CD4-positive, alpha-beta T cell treated with Interleukin-2 at 100 ng/mL for 4 hours (primary cell): ENCODE results near the gene ZMYM3.

Source experiments
- DNase-seq: peaks from one replicate; pipeline ENCODE4 v3.0.0-alpha.2; 2020; ENCODE audit warnings: low spot score

ZMYM3 gene

GRCh38 chrX:71253253-71254091 lies 468 bp downstream of the ZMYM3 start:
- DNase-seq = peak; percentile 36

GRCh38 chrX:71252221-71252620 lies 1.7 kb downstream of the ZMYM3 start:
- no peak for DNase-seq

GRCh38 chrX:71251466-71251973 lies 2.4 kb downstream of the ZMYM3 start:
- no peak for DNase-seq

- DNase-seq = no peak
Measured at GRCh38 chrX:71250841-71251240, 3.1 kb downstream of the ZMYM3 start.

GRCh38 chrX:71245159-71245558 lies 8.8 kb downstream of the ZMYM3 start:
- DNase-seq = no peak

GRCh38 chrX:71244359-71245128 lies 9.4 kb downstream of the ZMYM3 start:
- DNase-seq = no peak

GRCh38 chrX:71241301-71241700 lies 12.6 kb downstream of the ZMYM3 start:
- no peak for DNase-seq

DNA sequence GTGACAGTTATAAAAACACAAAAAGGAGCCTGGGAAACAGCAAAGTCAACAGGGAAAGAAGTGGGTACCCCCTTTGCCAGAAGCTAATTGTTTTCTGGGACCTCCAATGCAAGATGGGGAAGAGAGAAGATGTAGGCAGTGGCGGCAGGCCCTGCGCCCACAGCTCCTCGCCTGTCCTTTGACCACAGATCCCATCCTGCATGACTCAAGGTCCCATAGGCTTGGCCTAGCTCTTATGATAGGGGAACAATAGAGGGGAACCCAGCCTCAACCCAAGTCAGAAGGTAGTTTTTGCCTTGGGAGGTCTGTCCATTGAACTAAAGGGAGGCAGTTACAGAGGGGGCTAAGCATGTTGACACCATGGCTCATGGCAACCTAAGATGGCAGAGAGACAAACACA lies 14.2 kb downstream of the ZMYM3 start:
- DNase-seq = no peak

DNA sequence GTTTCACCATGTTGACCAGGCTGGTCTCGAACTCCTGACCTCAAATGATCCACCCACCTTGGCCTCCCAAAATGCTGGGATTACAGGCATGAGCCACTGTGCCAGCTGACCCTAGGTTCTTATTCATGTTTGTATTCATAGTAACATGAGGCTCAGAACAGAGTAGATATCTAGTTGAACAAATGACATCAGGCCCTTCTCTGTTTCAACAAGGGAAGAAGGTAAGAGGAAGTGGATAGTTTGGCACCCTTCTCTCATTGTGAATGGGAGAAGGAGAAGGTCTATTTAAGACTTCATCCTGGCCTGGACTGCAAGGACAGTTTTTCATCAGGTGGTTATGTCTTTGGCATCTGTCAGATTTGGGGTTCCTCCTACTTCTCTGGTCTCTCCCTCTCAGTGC lies 17.1 kb downstream of the ZMYM3 start:
- DNase-seq = no peak

DNA sequence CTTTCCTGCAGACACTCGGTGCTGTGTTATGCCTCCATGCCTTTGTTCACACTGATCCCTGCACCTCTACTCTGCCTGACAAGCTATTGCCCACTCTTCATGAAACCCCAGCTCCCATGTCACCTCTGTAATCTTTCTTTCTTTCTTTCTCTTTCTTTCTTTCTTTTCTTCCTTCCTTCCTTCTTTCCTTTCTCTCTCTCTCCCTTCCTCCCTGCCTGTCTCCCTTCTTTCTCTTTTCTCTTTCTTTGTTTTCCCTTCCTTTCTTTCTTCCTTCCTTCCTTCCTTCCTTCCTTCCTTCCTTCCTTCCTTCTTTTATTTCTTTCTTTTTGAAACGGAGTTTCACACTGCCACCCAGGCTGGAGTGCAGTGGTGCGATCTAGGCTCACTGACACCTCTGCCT lies 18.5 kb downstream of the ZMYM3 start:
- no peak for DNase-seq

DNA sequence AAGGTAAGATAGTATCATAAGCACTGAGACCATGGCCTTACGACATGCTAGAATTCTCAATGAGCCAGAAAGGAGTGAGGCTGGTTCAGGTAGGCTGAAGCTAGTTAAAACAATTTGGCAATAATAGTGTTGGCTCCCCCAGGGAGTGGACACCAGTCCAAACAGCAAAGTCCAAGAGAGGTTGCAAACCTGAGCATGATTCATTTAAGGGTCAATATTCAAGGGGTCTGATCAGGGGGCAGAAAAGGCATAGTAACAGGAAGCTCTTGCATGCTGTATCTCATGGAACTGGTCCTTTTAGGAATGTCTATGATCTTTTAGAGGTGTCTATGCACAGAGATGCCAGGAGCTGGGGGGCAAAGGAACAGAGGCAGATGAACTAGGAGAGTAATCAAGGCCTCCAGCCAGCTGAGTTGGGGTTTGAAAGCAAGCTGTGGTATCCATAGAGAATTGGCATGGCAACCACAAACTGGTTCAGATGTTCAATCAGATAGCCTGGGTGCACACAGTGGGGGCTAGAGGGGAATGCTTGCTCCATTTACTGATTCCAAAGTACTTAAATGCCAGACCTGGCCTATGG lies 25.8 kb downstream of the ZMYM3 start:
- no peak for DNase-seq

DNA sequence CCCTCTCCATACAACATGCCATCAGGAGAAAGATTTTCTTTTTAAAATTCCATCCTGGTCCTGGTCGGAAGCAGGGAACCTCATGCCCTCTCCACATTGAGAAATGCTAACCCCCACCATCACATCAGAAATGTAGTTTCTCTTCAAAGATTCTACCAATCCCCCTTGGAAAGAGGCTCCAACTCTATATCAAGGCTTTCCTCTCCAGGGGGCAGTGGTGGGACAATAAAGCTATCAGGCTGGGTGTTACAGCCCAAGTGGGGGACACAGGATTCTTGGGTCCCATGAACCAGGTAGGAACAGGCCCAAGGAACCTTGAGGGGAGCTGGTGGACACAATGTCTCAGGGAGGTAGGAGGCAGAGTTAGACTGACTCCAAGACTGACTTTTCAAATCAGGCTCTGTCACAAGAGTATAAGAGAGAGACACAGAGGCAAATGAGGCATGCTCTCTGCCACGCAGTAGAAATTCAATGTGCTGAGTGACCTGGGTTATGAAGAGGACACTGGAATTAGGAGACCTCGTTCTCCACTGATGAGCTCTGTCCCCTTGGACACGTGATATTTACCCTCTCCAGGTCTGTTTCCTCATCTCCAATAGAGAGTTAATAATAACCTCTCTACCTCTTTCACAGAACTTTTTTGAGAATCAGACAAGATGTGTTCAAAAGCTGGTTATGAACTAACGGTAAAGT lies 26.4 kb downstream of the ZMYM3 start:
- DNase-seq = no peak

DNA sequence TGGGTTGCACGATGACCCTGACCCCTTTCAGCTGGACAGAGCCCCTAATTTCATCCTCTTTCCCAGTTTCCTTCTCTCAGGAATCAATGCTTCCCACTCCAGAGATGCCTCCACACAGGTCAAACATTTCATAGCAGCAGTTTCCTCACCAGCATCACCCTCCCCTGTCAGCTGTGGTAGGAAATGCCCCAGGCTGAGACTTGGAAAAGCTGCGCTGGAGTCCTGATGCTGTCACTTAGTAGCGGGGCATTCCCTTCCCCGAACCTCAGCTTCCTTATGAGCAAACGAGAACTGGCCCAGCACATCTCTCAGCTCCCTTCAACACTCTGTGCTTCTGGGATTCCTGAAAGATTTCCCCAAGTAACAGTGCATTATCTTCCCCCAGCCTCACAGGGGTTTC lies 28.3 kb downstream of the ZMYM3 start:
- no peak for DNase-seq

DNA sequence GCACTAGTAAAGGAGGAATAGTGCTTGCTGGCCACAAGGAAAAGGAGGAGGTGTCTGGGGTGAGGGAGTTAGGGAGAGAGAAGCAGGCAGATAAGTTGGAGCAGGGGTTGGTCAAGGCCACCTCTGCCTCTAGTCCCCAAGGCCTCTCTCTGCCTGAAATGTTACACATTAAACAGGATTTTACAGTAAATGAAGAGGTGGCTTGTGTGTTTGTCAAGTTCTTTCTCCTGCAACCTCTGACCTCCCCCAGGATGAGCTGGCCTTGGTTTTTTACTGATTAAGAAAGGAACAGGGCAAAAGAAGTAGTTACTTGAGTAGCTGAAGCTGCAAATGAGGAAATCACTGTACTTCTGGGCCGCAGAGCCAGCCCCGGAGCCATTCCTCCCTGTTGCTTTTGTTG lies 28.9 kb downstream of the ZMYM3 start:
- DNase-seq = no peak

DNA sequence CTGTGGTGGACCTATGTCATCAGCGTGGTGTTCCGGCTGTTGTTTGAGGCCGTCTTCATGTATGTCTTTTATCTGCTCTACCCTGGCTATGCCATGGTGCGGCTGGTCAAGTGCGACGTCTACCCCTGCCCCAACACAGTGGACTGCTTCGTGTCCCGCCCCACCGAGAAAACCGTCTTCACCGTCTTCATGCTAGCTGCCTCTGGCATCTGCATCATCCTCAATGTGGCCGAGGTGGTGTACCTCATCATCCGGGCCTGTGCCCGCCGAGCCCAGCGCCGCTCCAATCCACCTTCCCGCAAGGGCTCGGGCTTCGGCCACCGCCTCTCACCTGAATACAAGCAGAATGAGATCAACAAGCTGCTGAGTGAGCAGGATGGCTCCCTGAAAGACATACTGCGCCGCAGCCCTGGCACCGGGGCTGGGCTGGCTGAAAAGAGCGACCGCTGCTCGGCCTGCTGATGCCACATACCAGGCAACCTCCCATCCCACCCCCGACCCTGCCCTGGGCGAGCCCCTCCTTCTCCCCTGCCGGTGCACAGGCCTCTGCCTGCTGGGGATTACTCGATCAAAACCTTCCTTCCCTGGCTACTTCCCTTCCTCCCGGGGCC lies 29.7 kb downstream of the ZMYM3 start:
- DNase-seq = no peak

GRCh38 chrX:71222929-71223328 lies 31.0 kb downstream of the ZMYM3 start, which contains the start of gene GJB1:
Gene GJB1 (plus strand): TSS chrX:71223224. CDS start chrX:71223708, 484 bp downstream.
- no peak for DNase-seq

DNA sequence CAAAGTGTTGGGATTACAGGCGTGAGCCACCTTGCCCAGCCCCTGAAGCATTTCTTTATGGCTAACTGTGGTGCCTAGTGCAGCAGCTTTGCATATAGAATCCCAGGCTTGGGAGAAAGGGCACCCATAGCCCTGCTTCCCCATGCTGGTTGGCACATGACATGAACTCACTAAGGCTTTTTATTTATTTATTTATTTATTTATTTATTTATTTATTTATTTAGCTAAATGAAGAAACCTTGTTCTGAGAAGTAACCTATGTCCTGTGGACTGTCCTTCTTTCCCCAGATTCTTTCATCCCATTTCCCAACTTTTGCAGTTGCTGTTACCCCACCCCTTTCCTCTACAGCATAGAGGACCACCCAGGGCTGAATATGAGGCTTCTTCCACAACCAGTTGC lies 32.8 kb downstream of the ZMYM3 start:
- DNase-seq = no peak

DNA sequence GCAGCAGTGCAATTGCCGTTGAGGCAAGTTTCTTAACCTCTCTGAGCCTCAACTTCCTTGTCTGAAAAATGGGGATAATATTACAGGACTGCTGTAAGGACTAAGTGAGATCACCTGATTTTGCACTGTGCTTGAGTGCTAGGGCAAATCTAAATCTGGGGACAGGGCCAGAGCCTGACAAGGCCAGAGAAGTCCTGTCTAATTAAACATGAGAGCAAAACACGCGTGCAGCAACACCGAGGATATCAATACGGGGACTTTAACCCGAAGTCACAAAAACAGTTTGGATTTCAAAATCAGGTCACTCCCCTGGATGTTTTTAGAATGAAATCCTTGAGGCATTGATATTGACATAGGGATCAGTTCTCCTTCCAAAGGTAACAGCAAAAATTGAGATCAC lies 36.6 kb downstream of the ZMYM3 start:
- no peak for DNase-seq

GRCh38 chrX:71216485-71216884 lies 37.5 kb downstream of the ZMYM3 start:
- no peak for DNase-seq

DNA sequence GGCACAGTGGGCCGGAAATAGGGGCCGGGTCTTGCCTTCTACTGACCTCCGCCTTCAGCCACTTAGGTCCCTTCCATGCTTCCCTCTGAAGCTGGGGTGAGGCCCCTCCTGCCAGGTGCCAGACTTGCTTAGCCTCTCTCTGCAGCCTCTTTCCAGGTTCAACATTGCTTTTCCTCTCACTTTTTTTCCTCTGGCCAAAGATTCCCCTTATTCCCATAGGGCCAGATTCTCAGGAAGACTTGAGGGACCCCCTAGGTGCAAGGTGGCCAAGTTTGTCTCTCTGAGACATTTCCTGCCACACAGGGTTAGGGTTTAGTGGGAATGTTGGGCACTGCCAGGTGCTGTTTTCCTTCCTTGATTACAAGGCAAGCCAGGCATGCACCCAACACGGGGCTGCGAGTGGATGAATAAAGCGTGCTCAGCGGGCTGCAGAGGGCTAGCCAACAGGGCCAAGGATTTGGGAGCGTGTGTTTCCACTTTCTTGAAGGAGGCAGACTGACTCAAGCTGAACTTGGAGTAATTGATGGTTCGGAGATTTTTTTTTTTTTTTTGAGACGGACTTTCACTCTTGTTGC lies 38.5 kb downstream of the ZMYM3 start:
- no peak for DNase-seq

- no peak for DNase-seq
Measured at GRCh38 chrX:71214604-71215337, 39.2 kb downstream of the ZMYM3 start.
